Amniotic epithelial cell (primary cell): Measurements from ENCODE around the gene SPATA20.
A peak's percentile ranks its signal among the peaks of the same experiment; 100 is the strongest.

ENCODE experiments used
- DNase-seq: peaks from one replicate; pipeline ENCODE4 v3.0.0-alpha.2; 2010; ENCODE audit warnings: low read depth

Gene SPATA20

DNA sequence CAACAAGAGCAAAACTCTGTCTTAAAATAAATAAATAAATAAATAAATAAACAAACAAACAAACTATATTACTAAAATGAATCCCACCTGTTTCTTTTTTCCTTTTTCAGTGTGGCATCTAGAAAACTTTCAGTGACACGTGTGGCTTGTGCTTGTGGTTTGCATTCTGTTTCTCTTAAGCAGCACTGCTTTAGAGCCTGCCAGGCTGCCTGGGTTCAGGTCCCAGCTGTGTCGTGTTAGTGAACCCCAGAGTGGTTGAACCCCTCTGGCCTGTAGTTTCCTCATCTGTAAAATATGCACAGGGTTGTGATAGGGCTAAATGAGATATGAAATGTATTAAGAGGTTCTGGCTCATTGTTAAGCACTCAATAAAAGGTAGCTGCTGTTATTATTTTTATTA, 26.5 kb upstream of the SPATA20 start:
- DNase-seq = no peak

DNA sequence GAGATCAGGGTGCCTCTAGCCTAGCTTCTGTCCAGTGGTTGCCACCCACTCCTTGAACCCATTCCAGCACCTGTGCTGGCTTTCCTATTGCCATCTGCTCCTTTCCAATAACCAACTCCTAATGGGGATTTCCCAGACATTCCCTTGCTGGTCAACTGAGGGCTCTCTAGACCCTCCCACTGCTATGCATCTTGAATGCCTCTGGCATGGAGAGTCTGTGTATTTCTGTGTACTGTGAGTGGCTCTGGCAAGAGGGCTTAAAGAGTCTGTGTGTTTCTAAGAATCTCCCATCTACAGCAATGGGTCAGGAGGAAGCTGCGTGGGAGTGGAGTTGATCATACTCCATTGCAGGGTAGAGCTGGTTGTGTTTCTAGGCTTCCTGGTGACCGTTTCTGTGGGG, 25.5 kb upstream of the SPATA20 start:
- no peak for DNase-seq

DNA sequence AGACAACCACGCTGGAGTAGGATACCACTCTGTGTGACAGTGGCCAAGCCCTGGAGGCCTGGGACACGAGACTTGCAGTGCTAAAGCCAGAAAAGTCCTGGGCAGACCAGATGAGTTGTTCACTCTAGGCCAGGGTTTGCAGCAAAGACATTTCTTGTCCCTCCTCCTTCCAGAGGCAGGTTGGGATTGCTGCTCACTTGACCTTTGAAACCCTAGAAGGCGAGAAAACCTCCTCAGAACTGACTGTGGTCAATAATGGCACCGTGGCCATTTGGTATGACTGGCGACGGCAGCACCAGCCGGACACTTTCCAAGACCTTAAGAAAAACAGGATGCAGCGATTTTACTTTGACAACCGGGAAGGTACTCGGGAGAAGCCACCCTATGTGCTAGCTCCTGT, 24.2 kb upstream of the SPATA20 start:
- DNase-seq = no peak

DNA sequence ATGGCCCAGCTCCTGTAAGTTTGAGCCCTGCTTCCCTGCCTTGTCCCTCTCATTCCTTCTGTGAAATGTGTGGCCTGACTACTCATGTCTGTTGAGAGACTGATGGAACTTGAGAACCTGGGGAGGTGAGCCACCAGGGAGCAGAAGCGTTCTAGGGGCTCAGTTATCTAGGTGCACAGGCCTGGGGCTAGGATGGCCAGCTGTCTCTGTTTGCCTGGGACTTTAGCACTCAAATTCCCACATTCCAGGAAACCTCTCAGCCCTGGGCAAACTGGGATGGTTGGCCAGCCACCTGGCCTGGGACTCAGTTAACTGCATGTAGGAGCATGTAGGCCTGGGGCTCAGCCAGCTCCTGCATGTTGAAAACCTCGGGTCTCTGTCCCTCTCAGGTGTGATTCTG, 23.8 kb upstream of the SPATA20 start:
- DNase-seq = no peak

DNA sequence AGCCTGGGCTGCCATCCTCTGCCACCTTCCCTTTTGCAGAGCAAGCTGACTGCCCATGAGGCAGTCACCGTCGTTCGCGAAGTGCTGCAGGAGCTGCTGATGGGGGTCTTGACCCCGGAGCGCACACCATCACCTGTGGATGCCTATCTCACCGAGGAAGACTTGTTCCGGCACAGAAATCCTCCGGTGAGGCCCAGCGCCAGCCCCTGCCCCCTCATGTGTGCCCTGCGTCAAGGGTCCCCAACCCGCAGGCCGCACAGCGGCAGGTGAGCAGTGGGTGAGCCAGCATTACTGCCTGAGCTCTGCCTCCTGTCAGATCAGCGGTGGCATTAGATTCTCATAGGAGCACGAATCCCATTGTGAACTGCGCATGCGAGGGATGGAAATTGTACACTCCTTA, 22.1 kb upstream of the SPATA20 start:
- no peak for DNase-seq

DNA sequence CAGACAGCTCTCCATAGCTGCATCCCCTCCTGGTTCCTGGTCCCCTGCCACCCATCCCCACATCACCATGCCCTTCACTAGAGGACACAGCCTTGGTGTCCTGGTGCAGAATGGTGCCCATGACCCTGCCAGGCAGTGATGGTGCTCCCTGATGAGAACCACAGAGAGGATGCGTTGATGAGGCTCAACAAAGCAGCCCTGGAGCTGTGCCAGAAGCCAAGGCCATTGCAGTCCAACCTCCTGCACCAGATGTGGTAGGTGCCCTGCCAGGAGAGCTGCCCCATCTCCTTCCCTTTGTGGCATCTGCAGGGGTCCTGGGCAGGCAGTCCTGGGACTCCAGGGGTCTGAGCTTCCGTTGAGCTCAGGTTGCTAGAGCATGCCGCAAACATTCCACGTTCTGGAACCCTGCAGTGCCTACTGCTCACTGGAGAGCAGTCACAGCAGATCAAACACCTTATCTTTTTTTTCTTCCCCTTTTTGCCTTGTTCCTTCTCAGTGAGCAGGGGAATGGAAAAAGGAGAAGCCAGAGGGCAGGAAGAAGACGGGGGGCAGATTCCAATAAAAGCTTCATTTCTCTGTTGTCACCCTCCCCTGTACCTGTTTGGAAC, 19.7 kb upstream of the SPATA20 start:
- DNase-seq = no peak

DNA sequence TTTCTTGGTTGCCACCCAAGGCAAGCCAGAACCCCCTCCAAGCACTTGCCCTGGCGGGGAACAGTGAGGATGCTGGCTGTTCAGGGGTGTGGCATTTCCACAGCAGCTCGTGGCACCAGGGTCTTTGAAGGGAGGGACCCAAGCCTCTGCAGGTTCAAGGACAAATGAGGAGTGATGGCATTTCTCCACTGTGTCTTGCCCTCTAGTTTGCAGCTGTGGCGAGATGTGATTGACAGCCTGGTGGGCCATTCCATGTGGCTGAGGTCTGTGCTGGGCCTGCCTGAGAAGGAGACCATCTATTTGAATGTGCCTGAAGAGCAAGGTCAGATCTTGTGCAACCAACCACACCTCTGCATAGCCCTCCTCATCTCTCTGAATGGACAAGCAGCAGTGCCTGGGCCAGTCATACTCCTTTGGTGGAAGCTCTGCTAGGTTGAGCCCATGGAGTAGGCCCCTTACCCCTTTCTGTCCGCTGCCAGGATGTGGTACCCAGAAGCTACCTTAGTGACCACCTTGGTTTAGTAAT, 19.0 kb upstream of the SPATA20 start:
- DNase-seq = no peak

DNA sequence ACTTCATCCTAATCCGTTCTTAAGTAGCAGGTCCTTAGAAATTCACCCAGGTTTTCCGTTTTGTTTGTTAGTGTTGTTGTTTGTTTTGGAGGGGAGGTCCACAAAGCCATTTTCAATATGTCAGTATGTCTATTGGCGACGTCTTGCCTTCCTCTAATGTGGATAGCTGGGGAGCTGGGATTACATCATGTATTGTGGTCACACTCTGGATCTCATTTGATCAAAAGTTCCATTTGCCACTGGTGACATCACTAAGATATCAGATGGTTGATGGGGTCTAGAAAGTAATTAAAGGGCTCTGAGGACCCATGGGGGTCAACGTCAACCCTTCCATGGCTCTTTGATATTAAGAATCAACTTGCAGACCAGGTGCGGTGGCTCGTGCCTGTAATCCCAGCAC, 17.1 kb upstream of the SPATA20 start:
- no peak for DNase-seq

DNA sequence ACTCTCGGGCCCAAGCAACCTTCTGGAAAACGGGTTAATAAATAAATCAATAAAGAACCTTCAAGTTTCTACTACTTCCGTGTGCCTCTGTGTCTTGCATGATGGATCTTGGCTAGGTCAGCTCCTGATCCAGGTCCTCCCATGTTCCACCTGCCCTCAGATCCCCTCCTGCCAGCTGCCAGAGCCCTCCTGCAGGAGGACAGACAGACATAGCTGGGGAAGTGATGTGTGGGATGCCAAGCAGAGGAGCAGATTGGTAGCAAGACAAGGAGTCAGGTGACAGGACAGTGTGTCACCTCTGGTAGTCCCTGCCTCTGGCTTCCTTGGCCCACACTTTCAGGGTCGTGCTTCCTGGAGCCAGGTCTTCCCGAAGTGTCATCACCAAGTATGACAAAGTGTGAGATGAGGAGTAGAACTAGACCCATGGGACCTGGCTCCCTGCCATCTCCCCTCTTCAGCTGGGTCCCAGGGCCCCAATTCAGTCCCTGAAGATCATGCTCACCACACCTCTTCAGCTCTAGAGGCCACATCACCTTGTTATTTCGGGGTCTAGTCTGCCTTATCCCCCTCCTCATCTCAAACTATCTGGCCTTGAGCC, 15.4 kb upstream of the SPATA20 start:
- no peak for DNase-seq

DNA sequence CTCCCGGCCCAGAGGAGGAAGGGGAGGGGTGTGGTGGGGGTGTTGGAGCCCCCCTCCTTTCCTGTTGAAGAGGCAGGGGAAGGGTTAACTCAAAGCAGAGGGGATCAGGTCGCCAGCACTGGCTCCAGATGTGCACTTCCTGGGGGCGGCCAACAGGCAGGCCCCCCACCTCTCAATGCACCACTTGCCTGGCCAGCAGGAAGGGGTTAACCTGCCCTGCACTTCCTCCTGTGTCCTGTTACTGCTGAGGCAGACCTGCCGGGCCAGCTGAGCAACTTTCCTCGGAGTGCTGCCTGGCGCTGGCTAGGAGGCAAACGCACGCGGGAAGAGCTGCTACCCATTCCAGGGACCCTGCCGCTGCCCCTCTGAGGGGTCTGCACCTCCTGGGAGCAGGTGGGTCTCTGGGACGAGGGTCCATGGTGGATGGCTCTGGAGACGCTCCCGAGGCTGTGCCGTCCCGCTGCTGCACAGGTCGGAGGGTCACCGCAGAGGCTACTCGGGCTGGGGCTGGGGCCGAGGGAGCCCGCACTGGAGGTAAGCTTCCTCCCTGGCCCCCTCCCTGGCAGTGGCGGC, 14.4 kb upstream of the SPATA20 start, which contains the start of gene EPN3:
Gene EPN3, plus strand, starts transcription at position 284 of the 573 bp plus-strand sequence. CDS start 3,822 bp downstream, outside the sequence.
- DNase-seq = no peak

DNA sequence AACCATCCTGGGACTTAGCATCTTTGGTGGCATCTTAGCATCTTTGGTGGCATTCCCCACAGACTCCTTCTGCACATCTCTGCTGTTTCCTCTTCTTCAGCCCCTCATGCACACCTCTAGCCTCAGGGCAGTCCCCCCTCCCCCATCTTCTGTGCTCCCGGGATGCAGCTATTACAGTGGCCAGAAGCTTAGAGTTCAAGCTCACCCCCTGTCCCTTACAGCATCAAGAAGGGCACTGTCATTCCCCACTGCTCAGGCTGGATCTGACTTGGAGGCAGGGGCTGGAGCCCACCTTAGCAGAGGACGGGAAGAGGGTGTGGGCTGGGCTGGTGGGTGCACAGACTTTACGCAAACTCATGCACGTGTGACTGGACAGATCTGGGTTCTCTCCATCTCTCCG, 13.8 kb upstream of the SPATA20 start:
- no peak for DNase-seq

DNA sequence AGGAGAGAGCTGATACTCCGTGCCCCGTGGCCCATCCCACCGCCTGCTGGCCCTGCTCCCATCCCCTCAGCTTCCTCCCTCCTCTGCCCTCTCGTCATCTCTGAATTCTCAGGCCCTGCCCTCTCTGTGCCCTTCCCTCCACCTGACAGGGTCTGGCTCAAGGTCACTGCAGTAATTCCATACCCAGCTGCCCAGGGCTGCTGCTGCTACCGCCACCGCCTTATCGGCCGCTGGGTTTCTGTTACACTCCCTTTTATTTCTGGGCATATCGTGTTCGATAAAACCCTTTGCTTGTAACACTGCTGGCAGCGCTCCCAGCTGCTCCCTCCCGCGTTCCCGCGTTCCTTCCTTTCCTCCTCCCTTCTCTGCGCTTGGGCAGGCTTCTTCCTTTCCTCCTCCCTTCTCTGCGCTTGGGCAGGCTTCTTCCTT, 13.2 kb upstream of the SPATA20 start:
- DNase-seq = peak; percentile 46

DNA sequence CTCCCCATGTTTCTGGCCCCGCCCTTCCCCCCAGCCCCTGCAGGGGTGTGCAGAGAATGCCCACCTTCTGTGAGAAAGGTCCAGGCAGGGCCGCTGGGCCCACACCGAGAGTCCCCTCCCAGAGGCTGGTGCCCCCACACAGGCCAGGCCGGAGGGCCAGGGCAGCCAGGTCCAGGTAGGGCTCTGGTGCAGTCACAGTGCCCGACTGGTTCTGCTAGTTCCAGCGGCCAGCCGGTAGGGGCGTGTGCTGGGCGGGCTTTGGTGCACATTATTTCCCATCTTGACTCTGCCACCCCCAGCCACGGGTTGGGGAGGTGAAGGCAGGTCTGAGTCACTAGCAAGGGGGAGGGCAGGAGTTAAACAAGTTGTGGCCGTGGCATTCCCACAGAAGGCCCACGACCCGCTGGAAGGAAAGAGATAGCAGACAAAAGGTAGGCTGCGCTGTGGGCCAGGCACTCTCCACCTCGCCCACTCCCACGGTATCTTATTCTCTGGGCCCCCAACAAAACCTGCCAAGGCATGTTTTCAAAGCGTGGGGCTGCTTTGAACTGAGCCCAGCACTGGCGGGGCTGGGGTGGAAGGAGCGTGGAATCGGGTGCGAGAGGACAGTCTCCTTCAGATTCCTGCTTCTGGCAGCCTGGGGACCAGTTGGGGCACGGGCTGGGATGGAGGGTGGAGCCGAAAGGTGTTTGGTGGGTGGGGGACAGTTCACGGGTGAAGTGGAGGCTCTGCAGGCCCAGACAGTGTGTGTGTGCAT, 12.6 kb upstream of the SPATA20 start:
- peak; percentile 52 for DNase-seq

DNA sequence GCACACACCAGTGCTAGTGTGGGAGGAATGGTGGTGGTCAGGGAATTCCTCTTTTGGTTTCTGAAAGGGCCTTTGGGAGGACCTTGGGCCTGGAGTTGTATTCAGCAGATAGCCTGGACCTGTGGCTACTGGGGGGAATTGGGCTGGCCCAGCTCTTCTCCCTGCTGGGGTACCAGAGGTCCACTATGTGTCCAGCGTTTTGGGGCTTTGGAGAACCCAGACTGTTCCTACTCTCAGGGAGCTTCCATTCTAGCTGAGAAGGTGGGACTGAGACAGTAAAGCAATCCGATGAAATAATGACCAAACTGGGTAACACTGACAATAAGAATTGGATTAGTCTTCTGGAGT, 12.0 kb upstream of the SPATA20 start:
- DNase-seq = peak; percentile 17

DNA sequence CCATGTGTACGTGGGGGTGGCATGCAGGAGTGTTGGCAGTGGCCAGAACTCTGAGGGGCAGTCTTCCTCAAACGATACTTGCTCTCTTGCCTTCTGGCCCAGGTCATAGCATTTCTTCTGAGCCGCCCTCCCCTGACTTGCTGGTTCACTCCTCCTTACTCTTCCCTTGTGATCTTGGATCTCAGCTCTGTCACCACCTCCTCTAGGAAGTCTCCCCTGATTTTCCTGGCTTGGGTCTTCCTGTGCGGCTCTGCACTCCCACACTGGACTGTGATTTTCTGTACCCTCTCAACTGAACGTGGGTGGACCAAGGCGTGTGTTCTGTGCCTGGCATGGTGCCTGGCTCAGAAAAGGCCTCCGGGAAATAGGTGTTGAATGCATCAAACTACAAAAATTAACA, 11.6 kb upstream of the SPATA20 start:
- no peak for DNase-seq

DNA sequence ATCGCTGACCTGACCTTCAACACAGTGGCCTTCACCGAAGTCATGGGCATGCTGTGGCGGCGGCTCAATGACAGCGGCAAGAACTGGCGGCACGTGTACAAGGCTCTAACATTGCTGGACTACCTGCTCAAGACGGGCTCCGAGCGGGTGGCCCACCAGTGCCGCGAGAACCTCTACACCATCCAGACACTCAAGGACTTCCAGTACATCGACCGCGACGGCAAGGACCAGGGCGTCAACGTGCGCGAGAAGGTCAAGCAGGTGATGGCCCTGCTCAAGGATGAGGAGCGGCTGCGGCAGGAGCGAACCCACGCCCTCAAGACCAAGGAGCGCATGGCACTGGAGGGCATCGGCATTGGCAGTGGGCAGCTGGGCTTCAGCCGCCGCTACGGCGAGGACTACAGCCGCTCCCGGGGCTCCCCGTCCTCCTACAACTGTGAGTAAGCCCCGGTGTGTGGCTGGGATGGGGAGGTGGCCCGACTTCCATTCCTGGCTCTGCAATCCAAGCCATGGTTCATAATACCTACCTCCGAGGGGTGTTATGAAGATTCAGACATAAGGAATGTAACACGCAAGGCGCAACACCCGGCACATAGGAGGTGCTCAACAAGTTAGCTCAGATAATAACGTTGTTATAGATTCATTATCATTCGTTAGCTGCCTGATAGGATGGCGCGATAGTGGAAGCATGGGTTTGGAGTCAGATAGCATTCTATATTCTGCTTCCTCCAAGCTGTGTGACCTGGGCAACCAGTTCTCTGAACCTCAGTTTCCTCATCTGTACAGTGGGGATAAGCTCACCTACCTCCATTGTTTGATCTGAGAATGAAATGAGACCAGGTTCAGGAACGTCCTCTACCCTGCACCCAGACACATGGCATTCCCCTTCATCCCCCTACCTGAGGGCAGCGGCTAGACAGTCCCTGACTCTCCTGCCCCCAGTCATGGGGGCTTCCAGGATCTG, 10.0 kb upstream of the SPATA20 start:
- no peak for DNase-seq

DNA sequence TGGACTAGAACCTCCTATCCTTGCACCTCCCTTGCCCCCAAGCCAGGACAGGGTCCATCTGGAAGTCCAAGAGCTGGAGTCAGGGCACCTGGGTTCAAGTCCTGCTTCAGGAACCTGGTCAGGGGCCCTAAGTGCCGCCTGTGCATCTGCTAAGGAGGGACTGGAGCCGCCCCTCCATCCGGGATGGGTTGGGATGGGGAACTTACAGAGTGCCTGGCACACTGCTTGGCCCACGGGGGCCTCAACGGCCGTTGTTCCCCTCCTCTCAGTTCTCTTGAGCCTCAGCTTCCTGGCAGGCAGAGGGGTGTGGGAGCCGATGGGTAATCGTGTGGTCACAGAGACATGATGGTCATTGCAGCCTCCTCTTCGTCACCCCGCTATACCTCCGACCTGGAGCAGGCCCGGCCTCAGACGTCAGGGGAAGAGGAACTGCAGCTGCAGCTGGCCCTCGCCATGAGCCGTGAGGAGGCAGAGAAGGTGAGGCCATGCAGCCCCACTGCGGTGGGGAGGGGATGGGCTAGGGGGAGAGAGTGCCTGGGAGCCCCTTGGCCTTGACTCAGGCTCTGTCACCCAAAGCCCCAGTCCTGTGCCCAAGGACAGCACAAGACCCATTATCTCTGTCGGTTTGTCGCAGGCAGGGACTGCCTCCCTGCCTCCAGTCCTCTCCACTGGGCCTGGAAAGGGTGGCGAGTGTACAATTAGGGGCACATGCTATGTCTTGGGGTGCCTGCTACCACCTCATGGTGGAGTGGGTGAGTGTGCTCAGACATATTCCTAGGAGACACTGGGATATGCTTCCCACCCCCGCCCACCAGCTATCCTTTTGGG, 9.0 kb upstream of the SPATA20 start:
- DNase-seq = no peak

DNA sequence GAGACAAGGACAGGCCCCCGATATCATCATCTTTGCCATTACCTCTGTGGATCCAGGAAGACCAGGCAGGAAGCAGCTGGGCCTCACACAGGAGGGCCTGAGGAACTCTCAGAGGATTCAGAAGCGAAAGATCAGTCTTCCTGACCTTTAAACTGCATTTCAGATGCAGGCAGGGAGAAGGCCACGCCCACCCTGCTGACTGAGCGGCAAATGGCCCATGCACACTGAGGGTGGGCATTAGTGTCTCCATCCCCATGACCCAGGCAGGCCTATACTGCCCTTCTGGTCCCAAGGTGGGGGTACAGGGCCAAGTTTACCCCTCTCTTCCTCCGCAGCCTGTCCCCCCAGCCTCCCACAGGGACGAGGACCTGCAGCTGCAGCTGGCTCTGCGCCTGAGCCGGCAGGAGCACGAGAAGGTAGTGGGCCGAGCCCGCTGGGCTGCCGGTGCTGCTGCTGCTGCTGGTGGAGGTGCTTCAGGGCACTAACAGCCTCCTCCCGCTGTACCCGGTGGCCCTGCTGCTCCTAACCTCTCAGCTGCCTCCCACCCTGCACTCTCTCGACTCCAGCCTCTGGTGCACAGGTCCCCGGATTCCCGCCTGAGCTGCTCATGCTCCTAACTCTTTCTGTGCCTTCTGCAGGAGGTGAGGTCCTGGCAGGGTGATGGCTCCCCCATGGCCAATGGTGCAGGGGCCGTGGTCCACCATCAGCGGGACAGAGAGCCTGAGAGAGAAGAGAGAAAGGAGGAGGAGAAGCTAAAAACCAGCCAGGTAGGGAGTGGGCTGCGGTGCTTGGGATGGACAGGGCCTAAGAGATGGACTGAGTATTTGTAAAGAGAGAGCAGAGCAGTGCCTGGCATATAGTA, 8.2 kb upstream of the SPATA20 start:
- DNase-seq = no peak

DNA sequence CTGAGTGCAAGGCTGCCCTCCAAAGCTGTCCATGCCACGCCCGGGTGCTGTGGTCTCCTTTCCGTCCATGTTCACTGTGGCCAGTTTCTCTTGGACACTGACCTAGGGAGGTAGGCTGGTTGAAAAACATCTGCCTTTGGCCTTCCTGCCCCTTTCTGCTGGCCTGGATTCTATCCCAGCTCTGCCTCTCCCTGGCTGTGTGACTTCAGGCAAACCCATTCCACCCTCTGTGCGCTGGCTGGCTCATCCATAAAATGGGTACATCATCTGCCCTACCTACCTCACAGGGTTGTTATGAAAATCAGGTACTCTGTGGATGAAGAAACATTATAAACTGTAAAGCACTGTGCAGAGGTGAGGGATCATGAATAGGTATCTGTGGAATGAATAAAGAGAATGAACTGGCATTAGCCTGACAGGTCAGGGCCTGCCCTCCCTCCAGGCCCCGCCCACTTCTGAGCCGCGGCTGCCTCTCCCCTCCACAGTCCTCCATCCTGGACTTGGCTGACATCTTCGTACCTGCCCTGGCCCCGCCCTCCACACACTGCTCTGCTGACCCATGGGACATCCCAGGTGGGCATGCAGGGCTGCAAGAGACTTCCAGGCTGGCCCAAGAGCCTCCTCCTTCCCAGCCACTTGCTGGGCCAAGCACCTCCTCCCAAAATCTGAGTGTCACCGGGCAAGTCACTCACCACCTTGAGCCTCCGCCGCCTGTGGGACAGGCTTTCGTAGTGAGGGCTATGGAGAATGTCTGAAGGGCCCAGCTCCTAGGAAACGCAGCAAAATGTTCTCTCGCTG, 7.0 kb upstream of the SPATA20 start:
- DNase-seq = no peak
